Iris pigment epithelial cell (primary cell): Measurements from ENCODE around the gene PLEKHA6.

Experiments used
- DNase-seq: peaks from one replicate; pipeline ENCODE4 v3.0.0-alpha.2; 2011; ENCODE audit warnings: low read depth

PLEKHA6 gene

GRCh38 chr1:204354579-204354978 is 5.2 kb downstream of the PLEKHA6 start:
- no peak for DNase-seq

- DNase-seq, result no peak
These were observed 6.4 kb downstream of the PLEKHA6 start for GRCh38 chr1:204353213-204353910.

GRCh38 chr1:204350857-204351573 is 8.7 kb downstream of the PLEKHA6 start:
- DNase-seq, result peak; percentile 82

- no peak for DNase-seq
These were observed 9.4 kb downstream of the PLEKHA6 start for GRCh38 chr1:204350312-204350711.

GRCh38 chr1:204349602-204350001 is 10.1 kb downstream of the PLEKHA6 start:
- DNase-seq, result no peak

- peak; percentile 69 for DNase-seq
These were observed 11.0 kb downstream of the PLEKHA6 start for GRCh38 chr1:204348722-204349121.

- DNase-seq, result no peak
These were observed 11.5 kb downstream of the PLEKHA6 start for GRCh38 chr1:204348242-204348641.

GRCh38 chr1:204345941-204346645 is 13.6 kb downstream of the PLEKHA6 start:
- DNase-seq, result no peak

- DNase-seq, result no peak
These were observed 14.3 kb downstream of the PLEKHA6 start for GRCh38 chr1:204345438-204345841.

GRCh38 chr1:204344665-204345355 is 14.9 kb downstream of the PLEKHA6 start:
- no peak for DNase-seq

- no peak for DNase-seq
These were observed 15.9 kb downstream of the PLEKHA6 start for GRCh38 chr1:204343802-204344201.

- no peak for DNase-seq
These were observed 16.5 kb downstream of the PLEKHA6 start for GRCh38 chr1:204343247-204343646.

- no peak for DNase-seq
These were observed 17.4 kb downstream of the PLEKHA6 start for GRCh38 chr1:204342310-204342709.

- DNase-seq, result peak; percentile 77
These were observed 18.3 kb downstream of the PLEKHA6 start for GRCh38 chr1:204341380-204341779.

- DNase-seq, result no peak
These were observed 19.4 kb downstream of the PLEKHA6 start for GRCh38 chr1:204340081-204340889.

GRCh38 chr1:204339541-204339940 is 20.2 kb downstream of the PLEKHA6 start:
- DNase-seq, result no peak

GRCh38 chr1:204338997-204339396 is 20.7 kb downstream of the PLEKHA6 start:
- DNase-seq, result no peak

- DNase-seq, result no peak
These were observed 21.4 kb downstream of the PLEKHA6 start for GRCh38 chr1:204338360-204338759.

GRCh38 chr1:204337583-204337982 is 22.1 kb downstream of the PLEKHA6 start:
- no peak for DNase-seq

GRCh38 chr1:204337036-204337429 is 22.7 kb downstream of the PLEKHA6 start:
- DNase-seq, result no peak

GRCh38 chr1:204336421-204337035 is 23.2 kb downstream of the PLEKHA6 start:
- no peak for DNase-seq
